Measurements from ENCODE around the gene POMGNT2. TPM values are rescaled to one million over a fixed set of nuclear protein-coding genes. Genes with fewer than 3 reads are reported as not detected.

POMGNT2 gene
- total RNA-seq, 1 donor from 2014 or later: 22.1 TPM

DNA sequence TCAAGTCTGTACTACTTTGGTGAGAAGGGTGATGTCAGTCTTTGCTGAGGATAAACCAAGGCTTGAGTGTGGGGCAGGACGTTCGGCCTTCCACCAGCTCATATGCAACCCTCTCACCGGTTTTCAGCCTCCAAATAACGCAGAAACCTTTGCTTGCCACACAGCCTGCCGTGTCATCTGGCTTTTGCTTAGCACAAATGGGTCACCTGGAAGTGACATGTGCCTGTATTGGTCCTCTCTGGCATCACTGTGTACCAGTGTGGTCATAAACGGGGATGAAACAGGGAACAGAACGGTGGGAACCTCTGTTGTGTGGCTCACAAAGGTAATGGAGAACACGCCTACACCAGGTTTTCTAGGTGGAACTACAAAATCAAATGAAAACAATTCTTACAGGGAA is 7.1 kb downstream of the POMGNT2 start:
- no peak for DNase-seq (ENCODE audit: low read depth)

DNA sequence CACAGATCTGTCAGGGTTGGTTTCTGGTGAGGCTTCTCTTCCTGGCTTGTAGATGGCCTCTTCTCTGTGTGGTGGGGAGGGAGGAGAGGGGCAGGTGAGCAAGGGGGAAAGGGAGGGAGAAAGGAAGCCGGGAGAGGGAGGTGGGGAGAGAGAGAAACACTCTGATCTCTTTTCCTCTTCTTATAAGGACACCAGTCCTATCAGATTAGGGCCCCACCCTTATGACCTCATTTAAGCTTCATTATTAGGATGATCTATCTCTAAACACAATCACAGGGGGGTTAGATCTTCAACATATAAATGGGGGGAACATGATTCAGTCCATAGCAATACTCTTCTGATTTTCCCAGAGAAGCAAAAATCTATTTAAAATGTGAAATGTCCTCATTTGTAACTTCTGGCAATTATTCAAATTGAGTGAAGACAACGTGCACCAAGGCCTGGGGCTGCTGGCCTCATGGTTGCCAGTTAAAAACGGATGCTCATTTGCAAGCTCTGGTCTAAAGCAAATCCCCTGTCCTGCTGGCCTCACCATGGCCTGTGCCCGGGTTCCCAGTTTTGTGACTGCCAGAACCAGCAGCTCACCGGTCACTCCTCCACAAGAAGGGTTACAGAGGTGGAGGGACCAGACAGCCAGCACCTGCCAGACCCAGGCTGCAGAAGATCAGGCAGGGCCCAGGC is 8.3 kb downstream of the POMGNT2 start:
- Histone ChIP-seq H3K27me3 (ENCODE audit: control insufficient read depth, insufficient read depth, low read length) (no peaks in the 10 kb centered on the region), H3K4me3 (ENCODE audit: low read depth, low read length) (no peak overlapping the region), H3K36me3 (ENCODE audit: control insufficient read depth, insufficient read depth, low read length) (no peaks in the 10 kb centered on the region)
- TF ChIP-seq, protein P1, sequence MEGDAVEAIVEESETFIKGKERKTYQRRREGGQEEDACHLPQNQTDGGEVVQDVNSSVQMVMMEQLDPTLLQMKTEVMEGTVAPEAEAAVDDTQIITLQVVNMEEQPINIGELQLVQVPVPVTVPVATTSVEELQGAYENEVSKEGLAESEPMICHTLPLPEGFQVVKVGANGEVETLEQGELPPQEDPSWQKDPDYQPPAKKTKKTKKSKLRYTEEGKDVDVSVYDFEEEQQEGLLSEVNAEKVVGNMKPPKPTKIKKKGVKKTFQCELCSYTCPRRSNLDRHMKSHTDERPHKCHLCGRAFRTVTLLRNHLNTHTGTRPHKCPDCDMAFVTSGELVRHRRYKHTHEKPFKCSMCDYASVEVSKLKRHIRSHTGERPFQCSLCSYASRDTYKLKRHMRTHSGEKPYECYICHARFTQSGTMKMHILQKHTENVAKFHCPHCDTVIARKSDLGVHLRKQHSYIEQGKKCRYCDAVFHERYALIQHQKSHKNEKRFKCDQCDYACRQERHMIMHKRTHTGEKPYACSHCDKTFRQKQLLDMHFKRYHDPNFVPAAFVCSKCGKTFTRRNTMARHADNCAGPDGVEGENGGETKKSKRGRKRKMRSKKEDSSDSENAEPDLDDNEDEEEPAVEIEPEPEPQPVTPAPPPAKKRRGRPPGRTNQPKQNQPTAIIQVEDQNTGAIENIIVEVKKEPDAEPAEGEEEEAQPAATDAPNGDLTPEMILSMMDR (IDR thresholded peaks at IDR 0.05; ENCODE audit: insufficient read depth, low read length, poor library complexity, severe bottlenecking): no peak
- no peak for DNase-seq (ENCODE audit: low read depth)

More for the DNA sequence above, 7.1 kb downstream of the POMGNT2 start:
- no peaks in the 10 kb centered on the region for H3K36me3 ChIP-seq (ENCODE audit: control insufficient read depth, insufficient read depth, low read length)
- no peaks in the 10 kb centered on the region for H3K27me3 ChIP-seq (ENCODE audit: control insufficient read depth, insufficient read depth, low read length)
- TF ChIP-seq, protein P1 (IDR thresholded peaks at IDR 0.05; ENCODE audit: insufficient read depth, low read length, poor library complexity, severe bottlenecking): no peak
- no peak overlapping the region for H3K4me3 ChIP-seq (ENCODE audit: low read depth, low read length)

DNA sequence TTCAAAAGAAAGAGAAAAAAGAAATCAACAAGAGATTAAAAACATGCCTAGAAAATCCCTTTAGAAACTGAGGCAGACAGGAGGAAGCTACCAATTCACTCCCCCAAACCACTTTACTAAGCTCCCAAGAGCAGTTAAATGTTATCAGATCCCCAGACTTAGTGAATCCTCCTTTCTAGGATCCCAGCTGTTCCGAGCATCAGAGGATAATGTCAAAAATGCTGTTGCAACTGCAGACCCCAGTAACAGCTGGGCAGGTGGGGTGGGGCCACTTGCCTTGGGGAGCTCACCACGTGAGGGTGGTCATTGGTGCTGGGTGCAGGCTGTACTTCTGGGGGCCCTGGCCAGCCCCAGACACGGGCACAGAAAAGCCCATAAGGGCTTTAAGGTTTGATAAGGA is 9.1 kb downstream of the POMGNT2 start:
- DNase-seq (ENCODE audit: low read depth): no peak
- no peak overlapping the region for H3K4me3 ChIP-seq (ENCODE audit: low read depth, low read length)
- H3K36me3 ChIP-seq (ENCODE audit: control insufficient read depth, insufficient read depth, low read length): no peaks in the 10 kb centered on the region
- H3K27me3 ChIP-seq (ENCODE audit: control insufficient read depth, insufficient read depth, low read length): no peaks in the 10 kb centered on the region
- TF ChIP-seq, protein P1 (IDR thresholded peaks at IDR 0.05; ENCODE audit: insufficient read depth, low read length, poor library complexity, severe bottlenecking): no peak

DNA sequence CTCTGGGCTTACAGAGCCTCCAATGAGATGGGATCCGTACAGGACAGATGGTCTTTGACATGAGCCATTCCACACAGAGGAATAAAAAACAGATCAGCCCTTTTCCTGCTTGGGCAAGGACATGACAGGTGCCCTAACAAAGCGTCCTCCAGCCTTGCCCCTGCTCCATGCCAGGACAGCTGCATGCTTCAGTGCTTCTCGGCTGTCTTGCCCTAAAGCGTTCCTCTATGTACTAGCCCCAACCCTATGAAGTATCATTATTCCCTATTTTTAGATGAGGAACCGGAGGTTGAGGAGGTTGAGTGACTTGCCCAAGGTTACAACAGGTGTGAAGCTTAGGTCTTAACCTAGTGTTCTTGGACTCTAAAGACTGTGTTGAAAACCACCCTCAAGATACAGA is 10.5 kb downstream of the POMGNT2 start:
- H3K36me3 ChIP-seq (ENCODE audit: control insufficient read depth, insufficient read depth, low read length): no peaks in the 10 kb centered on the region
- no peak overlapping the region for H3K4me3 ChIP-seq (ENCODE audit: low read depth, low read length)
- no peaks in the 10 kb centered on the region for H3K27me3 ChIP-seq (ENCODE audit: control insufficient read depth, insufficient read depth, low read length)
- no peak for DNase-seq (ENCODE audit: low read depth)
- TF ChIP-seq, protein P1 (IDR thresholded peaks at IDR 0.05; ENCODE audit: insufficient read depth, low read length, poor library complexity, severe bottlenecking): no peak

DNA sequence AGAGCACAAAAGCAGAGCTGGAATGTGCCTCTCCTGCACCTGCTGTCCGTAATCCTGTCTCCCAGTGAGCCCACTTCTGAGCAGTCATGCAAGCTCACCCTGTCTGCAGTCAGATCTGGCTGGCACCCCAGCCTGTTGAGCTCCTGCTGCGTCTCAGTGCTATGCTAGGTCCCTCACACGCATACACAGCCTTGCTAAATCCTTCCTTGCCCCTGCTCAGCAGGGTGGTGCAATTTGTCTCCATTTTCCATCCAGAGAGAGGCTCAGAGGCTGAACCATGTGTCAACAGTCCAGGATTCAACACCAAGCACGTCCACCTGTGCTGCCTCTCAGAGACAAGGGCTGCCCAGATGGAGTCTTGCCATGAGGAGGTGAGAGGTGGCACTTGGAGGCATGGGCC is 11.0 kb downstream of the POMGNT2 start:
- no peak for DNase-seq (ENCODE audit: low read depth)
- Histone ChIP-seq H3K27me3 (ENCODE audit: control insufficient read depth, insufficient read depth, low read length) (no peaks in the 10 kb centered on the region), H3K36me3 (ENCODE audit: control insufficient read depth, insufficient read depth, low read length) (no peaks in the 10 kb centered on the region), H3K4me3 (ENCODE audit: low read depth, low read length) (no peak overlapping the region)
- TF ChIP-seq, protein P1 (IDR thresholded peaks at IDR 0.05; ENCODE audit: insufficient read depth, low read length, poor library complexity, severe bottlenecking): no peak

- no peak for DNase-seq (ENCODE audit: low read depth)
- TF ChIP-seq, protein P1 (IDR thresholded peaks at IDR 0.05; ENCODE audit: insufficient read depth, low read length, poor library complexity, severe bottlenecking): no peak
- H3K36me3 ChIP-seq (ENCODE audit: control insufficient read depth, insufficient read depth, low read length): no peaks in the 10 kb centered on the region
- no peaks in the 10 kb centered on the region for H3K27me3 ChIP-seq (ENCODE audit: control insufficient read depth, insufficient read depth, low read length)
- no peak overlapping the region for H3K4me3 ChIP-seq (ENCODE audit: low read depth, low read length)
Measured at GRCh38 chr3:43094381-43094780, 11.5 kb downstream of the POMGNT2 start.

Data from kidney epithelial cell (primary cell).